NB4 (cell line): ENCODE data around the gene FAM53B.

ENCODE experiments used
- CTCF ChIP-seq: IDR thresholded peaks from one replicate; pipeline ENCODE4 v1.5.1; 2012; ENCODE audit warnings: low read depth, low read length
- MYC ChIP-seq: IDR thresholded peaks from 2 replicates; pipeline ENCODE4 v1.6.1; 2011; ENCODE audit warnings: low read depth, low read length
- POLR2A ChIP-seq: IDR thresholded peaks from 2 replicates; pipeline ENCODE4 v1.6.1; 2011; ENCODE audit warnings: mild to moderate bottlenecking; ENCODE audit not compliant: insufficient read length; ENCODE audit errors: extremely low read depth
- TF ChIP-seq, protein P1 (sequence below): IDR thresholded peaks from 2 replicates; pipeline ENCODE4 v1.6.1; 2011; ENCODE audit warnings: low read depth, low read length

GRCh38 chr10:124589491-124590041 lies 154.6 kb downstream of the FAM53B start:
- TF ChIP-seq CTCF (no peak), POLR2A (no peak), MYC (no peak)
- TF ChIP-seq, protein P1, sequence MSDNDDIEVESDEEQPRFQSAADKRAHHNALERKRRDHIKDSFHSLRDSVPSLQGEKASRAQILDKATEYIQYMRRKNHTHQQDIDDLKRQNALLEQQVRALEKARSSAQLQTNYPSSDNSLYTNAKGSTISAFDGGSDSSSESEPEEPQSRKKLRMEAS, result no peak
